VCaP (cell line): ENCODE results near the gene ETV4.

Experiments used
- H3K27ac ChIP-seq: fragments of 450-650 bp; 2 replicates; pipeline ENCODE4 v1.5.1; 2017
- TF ChIP-seq, protein P1 (sequence below): fragments of 450-650 bp; conservative IDR thresholded peaks from 2 replicates; pipeline ENCODE4 v1.5.1; 2017; ENCODE audit warnings: mild to moderate bottlenecking, moderate library complexity

ETV4 gene

DNA sequence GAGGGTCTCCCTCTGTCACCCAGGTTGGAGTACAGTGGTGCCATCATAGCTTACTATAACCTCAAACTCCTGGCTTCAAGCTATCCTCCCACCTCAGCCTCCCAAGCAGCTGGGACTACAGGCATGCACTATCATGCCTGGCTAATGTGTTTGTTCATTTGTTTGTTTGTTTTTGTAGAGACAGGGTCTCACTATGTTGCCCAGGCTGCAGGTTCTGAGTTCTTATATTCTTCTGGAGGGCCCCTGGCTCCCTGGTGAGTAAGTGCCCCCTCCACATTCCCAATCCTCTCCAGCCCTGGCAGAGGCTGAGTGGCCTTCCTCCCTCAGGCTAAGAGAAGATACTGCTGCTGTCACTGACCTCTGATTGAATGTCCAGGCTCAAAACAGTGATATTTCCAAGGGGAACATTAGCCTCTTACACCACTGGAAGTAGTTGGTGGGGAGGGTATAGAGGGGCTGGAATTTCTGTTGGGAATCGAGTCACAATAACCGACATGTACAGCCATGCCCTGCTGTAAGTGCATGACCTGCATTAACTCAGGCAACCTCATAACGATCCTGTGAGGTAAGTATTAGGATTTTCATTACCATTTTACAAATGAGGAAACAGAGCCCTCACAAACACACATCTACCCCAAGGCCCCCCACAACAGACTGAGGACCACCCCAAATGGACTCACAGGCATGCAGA, 2.7 kb upstream of the ETV4 start:
- TF ChIP-seq, protein P1, sequence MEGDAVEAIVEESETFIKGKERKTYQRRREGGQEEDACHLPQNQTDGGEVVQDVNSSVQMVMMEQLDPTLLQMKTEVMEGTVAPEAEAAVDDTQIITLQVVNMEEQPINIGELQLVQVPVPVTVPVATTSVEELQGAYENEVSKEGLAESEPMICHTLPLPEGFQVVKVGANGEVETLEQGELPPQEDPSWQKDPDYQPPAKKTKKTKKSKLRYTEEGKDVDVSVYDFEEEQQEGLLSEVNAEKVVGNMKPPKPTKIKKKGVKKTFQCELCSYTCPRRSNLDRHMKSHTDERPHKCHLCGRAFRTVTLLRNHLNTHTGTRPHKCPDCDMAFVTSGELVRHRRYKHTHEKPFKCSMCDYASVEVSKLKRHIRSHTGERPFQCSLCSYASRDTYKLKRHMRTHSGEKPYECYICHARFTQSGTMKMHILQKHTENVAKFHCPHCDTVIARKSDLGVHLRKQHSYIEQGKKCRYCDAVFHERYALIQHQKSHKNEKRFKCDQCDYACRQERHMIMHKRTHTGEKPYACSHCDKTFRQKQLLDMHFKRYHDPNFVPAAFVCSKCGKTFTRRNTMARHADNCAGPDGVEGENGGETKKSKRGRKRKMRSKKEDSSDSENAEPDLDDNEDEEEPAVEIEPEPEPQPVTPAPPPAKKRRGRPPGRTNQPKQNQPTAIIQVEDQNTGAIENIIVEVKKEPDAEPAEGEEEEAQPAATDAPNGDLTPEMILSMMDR, result no peak
- no peak overlapping the region for H3K27ac ChIP-seq

DNA sequence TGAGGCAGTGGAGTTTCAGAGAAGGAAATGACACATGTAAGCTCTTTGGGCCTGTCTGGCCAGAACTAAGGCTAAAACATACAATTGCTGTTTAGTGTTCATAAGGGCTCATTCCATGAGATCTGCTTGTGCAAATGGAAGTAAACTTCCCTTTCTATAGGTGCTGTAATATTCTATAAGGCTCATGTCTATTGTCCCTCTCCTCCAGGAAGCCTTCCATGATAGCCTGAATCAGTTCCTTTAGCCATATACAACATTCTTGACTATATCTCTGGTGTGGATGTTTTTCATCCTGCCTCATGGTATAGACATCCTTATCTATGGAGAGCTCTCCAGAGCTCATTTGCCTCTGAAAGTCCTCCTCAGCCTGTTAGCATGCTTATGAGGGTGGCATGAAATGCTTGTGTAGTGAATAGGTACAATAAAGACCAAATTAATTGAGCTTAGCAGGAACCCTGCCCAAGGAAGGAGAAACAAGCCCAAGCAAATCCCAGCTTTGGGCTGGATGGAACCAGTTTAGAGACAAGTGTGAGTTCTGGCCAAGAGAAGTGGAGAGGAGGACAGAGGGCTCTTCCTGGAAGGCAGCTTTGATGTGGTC, 1.6 kb upstream of the ETV4 start:
- H3K27ac ChIP-seq, result no peak overlapping the region
- TF ChIP-seq, protein P1, result no peak

DNA sequence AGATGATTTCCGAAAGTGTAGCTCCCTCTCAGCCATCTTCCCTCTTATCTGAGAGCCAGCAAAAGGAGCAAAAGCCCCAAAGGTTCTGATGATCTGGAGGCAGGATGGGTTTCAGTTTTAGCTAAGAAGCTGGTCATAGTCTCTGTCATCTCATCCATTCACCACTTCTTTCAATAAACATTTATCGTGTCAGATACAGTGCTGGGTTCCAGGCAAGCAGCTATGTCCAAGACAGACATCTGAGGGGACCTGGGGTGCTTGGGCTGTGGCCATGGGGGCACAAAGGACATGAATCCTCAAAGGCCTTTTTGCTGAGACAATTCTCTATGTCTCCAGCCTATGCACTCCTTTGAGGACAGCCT, 1.0 kb upstream of the ETV4 start:
- TF ChIP-seq, protein P1, result no peak

DNA sequence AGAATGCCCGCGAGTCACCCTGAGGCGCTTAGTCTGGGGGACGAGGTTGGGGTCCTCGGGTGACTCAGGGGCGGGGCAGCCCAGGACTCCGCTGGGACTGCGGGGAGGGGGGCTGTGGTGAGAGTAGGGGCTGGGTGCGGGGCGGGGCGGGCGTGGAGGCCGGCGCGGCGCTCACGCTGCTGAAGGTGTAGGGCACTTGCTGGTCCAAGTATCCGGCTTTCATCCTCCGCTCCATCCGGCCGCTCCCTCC, 832 bp downstream of the ETV4 start:
- TF ChIP-seq, protein P1, result no peak
- H3K27ac ChIP-seq, result no peak overlapping the region

More for the DNA sequence above, 1.0 kb upstream of the ETV4 start:
- H3K27ac ChIP-seq, result no peak overlapping the region

DNA sequence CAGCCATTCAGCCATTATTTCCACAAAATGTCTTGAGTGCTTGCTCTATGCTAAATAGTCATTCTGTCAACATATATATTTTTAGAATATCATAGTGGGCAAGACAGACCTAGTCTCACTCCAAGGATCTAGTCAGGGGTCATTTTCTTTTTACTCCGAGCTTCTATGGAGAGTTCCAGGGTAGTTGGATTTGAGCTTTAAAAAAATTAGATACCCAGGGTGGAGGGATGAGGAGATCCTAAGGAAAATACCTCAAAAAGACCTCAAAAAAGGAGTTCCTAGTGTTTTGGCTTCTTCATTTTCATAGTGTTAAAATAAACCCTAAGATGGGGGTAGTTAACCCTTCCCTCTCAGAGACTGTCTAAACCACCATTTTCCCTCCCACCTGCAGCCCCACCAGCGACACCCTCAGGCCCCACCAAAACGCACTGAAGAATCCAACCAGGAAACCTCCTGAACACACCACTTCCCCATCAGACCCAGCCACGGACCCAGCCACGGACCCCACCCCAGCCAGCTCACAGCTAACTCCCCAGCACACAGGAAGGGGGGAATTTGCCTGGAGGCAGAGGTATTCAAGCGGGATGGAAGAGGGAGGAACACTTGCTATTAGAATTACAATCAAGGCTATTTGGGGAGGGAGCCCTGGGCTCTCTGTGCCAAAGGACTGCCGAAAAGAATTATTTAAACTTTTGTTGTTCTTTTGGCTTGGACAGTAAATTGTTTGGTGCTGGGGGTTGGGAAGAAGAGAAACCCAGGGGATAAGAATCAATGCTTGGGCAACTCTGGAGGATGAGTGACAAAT, 2.2 kb downstream of the ETV4 start:
- no peak overlapping the region for H3K27ac ChIP-seq
- TF ChIP-seq, protein P1, result no peak

DNA sequence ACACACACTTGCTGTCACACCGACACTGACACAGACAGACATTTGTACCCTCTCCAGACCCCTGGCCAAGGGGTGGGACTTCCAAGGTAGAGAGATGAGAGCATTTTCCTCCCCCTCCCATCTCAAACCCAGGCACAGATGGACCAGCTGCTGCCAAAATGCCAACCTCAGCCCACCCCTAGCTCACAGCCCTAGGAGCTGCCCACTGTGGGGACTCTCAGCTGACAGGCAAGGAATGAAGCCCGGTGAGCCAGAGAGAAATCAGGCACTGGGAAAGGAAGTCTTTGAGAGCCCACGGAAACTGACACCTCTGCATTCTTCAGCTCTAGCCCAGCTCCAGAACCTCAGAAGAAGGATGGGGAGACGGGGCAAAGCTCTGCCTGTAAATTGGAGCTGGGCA, 2.8 kb downstream of the ETV4 start:
- TF ChIP-seq, protein P1, result no peak
- H3K27ac ChIP-seq, result no peak overlapping the region

DNA sequence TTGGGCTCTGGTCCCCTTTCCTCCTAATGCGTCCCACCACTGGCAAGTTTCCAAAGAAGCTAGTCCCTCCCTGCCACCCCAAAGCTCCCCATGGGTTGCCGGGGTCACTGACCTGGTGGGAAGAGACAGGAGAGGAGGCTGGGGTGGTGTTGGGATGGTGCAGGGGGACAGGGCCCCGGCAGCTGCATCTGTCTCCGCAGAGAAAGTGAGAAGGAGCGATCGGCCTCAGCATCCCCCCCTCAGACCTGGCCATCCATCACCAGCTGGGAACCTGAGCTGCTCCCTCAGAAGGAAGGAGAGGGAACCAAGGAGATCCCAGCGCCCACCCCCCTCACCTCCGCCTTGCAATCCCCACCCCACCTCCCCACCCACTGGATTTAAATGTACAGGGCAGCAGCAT, 3.3 kb downstream of the ETV4 start:
- no peak overlapping the region for H3K27ac ChIP-seq
- TF ChIP-seq, protein P1, result no peak
